ENCODE data around the gene DHRS12.
"Not testable (repeated sequence)": the region's sequence is repeated elsewhere in the genome, so short reads cannot be mapped to it uniquely, and the experiment has no call there.

Gene DHRS12

GRCh38 chr13:51828730-51829567 lies 25.0 kb upstream of the DHRS12 start:
- no peak for TF ChIP-seq CTCF (conservative IDR thresholded peaks at IDR 0.05; ENCODE audit: control insufficient read depth, insufficient read depth, low read depth, low read length)
- no peak for DNase-seq (ENCODE audit: low read depth)
- no peak overlapping the region for H3K4me3 ChIP-seq (ENCODE audit: control insufficient read depth, low read depth, low read length)

DNA sequence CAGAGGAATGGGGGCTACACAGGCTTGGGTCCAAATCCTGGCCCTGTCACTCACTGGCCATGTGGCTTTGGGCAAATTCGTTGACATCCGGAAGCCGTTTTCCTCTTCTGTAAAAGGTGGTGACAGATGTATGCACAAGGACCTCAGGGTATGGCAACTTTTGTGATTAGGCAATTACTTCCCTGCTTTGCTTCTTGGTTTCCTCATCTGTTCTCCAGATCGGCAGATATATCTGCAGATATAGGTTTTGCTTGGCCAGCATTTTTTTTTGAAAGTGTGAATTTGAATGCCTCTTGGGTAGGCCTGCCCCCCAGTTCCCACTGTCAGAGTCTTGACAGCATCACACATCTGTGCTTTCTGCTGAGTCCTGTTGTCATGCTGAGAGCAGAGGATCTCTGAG lies 23.3 kb upstream of the DHRS12 start:
- no peak for TF ChIP-seq CTCF (conservative IDR thresholded peaks at IDR 0.05; ENCODE audit: control insufficient read depth, insufficient read depth, low read depth, low read length)
- DNase-seq (ENCODE audit: low read depth) = no peak
- no peak overlapping the region for H3K4me3 ChIP-seq (ENCODE audit: control insufficient read depth, low read depth, low read length)

GRCh38 chr13:51826606-51827005 lies 22.6 kb upstream of the DHRS12 start:
- DNase-seq (ENCODE audit: low read depth) = no peak
- no peak for TF ChIP-seq CTCF (conservative IDR thresholded peaks at IDR 0.05; ENCODE audit: control insufficient read depth, insufficient read depth, low read depth, low read length)
- H3K4me3 ChIP-seq (ENCODE audit: control insufficient read depth, low read depth, low read length) = no peak overlapping the region

DNA sequence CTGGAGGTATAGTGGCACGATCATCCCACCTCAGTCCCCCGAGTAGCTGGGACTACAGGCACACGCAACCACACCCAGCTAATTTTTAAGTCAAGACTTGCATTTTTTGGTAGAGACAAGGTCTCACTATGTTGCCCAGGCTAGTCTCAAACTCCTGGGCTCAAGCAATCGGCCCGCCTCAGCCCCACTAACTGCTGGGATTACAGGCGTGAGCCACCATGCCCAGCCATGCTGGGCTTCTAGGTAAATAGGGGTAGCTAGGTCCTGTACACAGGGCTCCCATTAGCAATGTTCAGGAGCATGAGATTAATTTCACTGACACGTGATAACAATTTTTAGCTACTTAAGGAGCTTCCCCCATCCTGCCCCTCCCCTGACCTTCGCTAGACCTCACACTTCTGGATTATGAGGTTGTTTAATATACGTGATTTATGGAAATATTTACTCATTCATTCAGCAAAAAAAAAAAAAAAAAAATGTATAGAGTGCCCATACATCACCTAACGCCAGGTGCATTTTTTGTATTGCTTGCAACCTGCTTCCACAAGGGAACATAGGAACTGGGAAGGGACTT lies 21.8 kb upstream of the DHRS12 start:
- H3K4me3 ChIP-seq (ENCODE audit: control insufficient read depth, low read depth, low read length) = no peak overlapping the region
- DNase-seq (ENCODE audit: low read depth) = no peak
- no peak for TF ChIP-seq CTCF (conservative IDR thresholded peaks at IDR 0.05; ENCODE audit: control insufficient read depth, insufficient read depth, low read depth, low read length)

- no peak for TF ChIP-seq CTCF (conservative IDR thresholded peaks at IDR 0.05; ENCODE audit: control insufficient read depth, insufficient read depth, low read depth, low read length)
- no peak overlapping the region for H3K4me3 ChIP-seq (ENCODE audit: control insufficient read depth, low read depth, low read length)
- peak; percentile 30 for DNase-seq (ENCODE audit: low read depth)
Observed at GRCh38 chr13:51825165-51825592, 21.2 kb upstream of the DHRS12 start.

DNA sequence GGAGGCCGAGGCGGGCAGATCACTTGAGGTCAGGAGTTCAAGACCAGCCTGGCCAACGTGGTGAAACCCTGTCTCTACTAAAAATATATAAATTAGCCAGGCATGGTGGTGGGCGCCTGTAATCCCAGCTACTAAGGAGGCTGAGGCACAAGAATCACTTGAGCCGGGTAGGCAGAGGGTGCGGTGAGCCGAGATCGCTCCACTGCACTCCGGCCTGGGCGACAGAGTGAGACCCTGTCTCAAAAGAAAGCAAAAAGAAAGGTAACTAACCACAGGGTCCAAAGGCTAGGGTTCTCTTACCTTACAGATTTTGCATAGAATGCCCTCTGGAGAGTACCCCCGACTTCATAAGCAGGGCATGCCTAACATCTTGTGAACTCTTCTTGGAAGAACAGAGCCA lies 20.7 kb upstream of the DHRS12 start:
- H3K4me3 ChIP-seq (ENCODE audit: control insufficient read depth, low read depth, low read length) = not testable (repeated sequence)

DNA sequence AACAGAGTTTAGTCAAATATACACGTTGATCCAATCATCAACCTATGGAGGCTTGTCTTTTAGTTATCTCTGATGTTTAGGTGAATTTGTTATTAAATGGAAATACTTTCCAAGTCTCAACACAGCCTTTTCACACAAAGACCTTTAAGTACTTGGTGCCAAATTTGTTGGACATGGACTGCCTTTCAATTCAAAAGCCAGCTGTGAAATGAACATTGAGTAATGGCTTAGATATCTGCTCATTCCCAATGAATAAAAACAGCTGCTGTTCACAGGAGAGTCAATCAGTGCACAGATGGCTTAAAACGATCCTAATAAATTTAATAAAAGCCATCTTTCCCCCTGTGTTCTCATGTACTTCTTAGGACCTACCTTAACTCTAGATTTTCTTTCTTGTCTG lies 19.9 kb upstream of the DHRS12 start:
- TF ChIP-seq CTCF (conservative IDR thresholded peaks at IDR 0.05; ENCODE audit: control insufficient read depth, insufficient read depth, low read depth, low read length) = no peak
- no peak overlapping the region for H3K4me3 ChIP-seq (ENCODE audit: control insufficient read depth, low read depth, low read length)

More for the DNA sequence above, 20.7 kb upstream of the DHRS12 start:
- DNase-seq (ENCODE audit: low read depth) = not testable (repeated sequence)

More for the DNA sequence above, 19.9 kb upstream of the DHRS12 start:
- DNase-seq (ENCODE audit: low read depth) = no peak
